Osteocyte (in vitro differentiated cells): ENCODE results near the gene POLR1G. TPM values are rescaled to one million over a fixed set of nuclear protein-coding genes. Genes with fewer than 3 reads are reported as not detected.

Experiments used
- DNase-seq: peaks from one replicate; pipeline ENCODE4 v3.0.0; 2021; ENCODE audit warnings: mixed read lengths; ENCODE audit not compliant: unreplicated experiment; ENCODE audit errors: extremely low spot score
- H3K27ac Mint-ChIP-seq: one replicate; pipeline ENCODE4 v1.8.0; 2021; ENCODE audit warnings: mild to moderate bottlenecking, mixed read lengths; ENCODE audit not compliant: unreplicated experiment
- H3K27me3 Mint-ChIP-seq: one replicate; pipeline ENCODE4 v1.8.0; 2021; ENCODE audit warnings: mixed read lengths; ENCODE audit not compliant: unreplicated experiment
- H3K36me3 Mint-ChIP-seq: one replicate; pipeline ENCODE4 v1.8.0; 2021; ENCODE audit warnings: mixed read lengths; ENCODE audit not compliant: unreplicated experiment
- H3K4me1 Mint-ChIP-seq: one replicate; pipeline ENCODE4 v1.8.0; 2021; ENCODE audit warnings: mixed read lengths; ENCODE audit not compliant: unreplicated experiment
- H3K4me3 Mint-ChIP-seq: one replicate; pipeline ENCODE4 v1.8.0; 2021; ENCODE audit warnings: mild to moderate bottlenecking, moderate library complexity, mixed read lengths; ENCODE audit not compliant: unreplicated experiment
- H3K9me3 Mint-ChIP-seq: one replicate; pipeline ENCODE4 v1.8.0; 2021; ENCODE audit warnings: mixed read lengths; ENCODE audit not compliant: unreplicated experiment
- total RNA-seq: library from RNA; stranded (reverse); gene quantifications from 2 replicates; pipeline ENCODE4 v1.2.1, GENCODE V29; 2021
- TF ChIP-seq, protein P1 (sequence below): fragments of 200-600 bp; sonication (generic); IDR thresholded peaks from 2 replicates; pipeline ENCODE4 v1.5.0; 2021; ENCODE audit warnings: antibody characterized with exemption, mild to moderate bottlenecking, moderate library complexity

Gene POLR1G
- total RNA-seq, 1 donor from 2014 or later, result 7.6 TPM

GRCh38 chr19:45385392-45386221, 20.8 kb upstream of the POLR1G start:
- no peak for DNase-seq
- H3K9me3 Mint-ChIP-seq, result no peaks in the 10 kb centered on the region

DNA sequence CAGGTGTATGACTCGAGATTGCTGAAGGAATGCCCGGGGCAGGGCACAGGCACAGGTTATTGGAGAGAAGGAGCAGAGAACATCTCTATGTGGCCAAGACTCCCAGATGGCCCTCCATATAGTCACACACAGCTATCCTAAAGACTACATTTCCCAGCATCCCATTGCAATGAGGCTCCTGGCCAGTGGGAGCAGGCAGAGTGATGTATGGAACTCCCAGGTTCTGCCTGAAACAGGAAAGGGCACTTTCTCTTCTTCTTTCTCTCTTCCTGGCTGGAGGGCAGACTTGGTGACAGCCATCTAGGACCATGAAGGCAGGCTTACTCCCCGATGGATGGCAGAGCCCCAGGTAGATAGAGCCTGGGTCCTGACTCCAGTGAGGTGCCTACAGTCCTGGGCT, 15.1 kb upstream of the POLR1G start:
- H3K4me3 Mint-ChIP-seq, result no peak overlapping the region
- H3K27me3 Mint-ChIP-seq, result no peaks in the 10 kb centered on the region
- TF ChIP-seq, protein P1, sequence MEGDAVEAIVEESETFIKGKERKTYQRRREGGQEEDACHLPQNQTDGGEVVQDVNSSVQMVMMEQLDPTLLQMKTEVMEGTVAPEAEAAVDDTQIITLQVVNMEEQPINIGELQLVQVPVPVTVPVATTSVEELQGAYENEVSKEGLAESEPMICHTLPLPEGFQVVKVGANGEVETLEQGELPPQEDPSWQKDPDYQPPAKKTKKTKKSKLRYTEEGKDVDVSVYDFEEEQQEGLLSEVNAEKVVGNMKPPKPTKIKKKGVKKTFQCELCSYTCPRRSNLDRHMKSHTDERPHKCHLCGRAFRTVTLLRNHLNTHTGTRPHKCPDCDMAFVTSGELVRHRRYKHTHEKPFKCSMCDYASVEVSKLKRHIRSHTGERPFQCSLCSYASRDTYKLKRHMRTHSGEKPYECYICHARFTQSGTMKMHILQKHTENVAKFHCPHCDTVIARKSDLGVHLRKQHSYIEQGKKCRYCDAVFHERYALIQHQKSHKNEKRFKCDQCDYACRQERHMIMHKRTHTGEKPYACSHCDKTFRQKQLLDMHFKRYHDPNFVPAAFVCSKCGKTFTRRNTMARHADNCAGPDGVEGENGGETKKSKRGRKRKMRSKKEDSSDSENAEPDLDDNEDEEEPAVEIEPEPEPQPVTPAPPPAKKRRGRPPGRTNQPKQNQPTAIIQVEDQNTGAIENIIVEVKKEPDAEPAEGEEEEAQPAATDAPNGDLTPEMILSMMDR, result no peak
- no peak overlapping the region for H3K27ac Mint-ChIP-seq
- no peak for DNase-seq
- H3K36me3 Mint-ChIP-seq, result peaks cover 6% of the 10 kb centered on the region
- no peaks in the 10 kb centered on the region for H3K4me1 Mint-ChIP-seq
- H3K9me3 Mint-ChIP-seq, result no peaks in the 10 kb centered on the region

More at GRCh38 chr19:45385392-45386221, 20.8 kb upstream of the POLR1G start:
- Mint-ChIP-seq H3K4me1 (peaks cover 2% of the 10 kb centered on the region), H3K27ac (no peak overlapping the region), H3K27me3 (no peaks in the 10 kb centered on the region), H3K4me3 (no peak overlapping the region), H3K36me3 (peaks cover 1% of the 10 kb centered on the region)
- TF ChIP-seq, protein P1, result no peak

- Mint-ChIP-seq H3K36me3 (peaks cover 6% of the 10 kb centered on the region), H3K9me3 (no peaks in the 10 kb centered on the region), H3K4me1 (no peaks in the 10 kb centered on the region), H3K4me3 (no peak overlapping the region), H3K27me3 (no peaks in the 10 kb centered on the region), H3K27ac (no peak overlapping the region)
- TF ChIP-seq, protein P1, result no peak
- DNase-seq, result no peak
These were observed 14.4 kb upstream of the POLR1G start for GRCh38 chr19:45391871-45392665.

DNA sequence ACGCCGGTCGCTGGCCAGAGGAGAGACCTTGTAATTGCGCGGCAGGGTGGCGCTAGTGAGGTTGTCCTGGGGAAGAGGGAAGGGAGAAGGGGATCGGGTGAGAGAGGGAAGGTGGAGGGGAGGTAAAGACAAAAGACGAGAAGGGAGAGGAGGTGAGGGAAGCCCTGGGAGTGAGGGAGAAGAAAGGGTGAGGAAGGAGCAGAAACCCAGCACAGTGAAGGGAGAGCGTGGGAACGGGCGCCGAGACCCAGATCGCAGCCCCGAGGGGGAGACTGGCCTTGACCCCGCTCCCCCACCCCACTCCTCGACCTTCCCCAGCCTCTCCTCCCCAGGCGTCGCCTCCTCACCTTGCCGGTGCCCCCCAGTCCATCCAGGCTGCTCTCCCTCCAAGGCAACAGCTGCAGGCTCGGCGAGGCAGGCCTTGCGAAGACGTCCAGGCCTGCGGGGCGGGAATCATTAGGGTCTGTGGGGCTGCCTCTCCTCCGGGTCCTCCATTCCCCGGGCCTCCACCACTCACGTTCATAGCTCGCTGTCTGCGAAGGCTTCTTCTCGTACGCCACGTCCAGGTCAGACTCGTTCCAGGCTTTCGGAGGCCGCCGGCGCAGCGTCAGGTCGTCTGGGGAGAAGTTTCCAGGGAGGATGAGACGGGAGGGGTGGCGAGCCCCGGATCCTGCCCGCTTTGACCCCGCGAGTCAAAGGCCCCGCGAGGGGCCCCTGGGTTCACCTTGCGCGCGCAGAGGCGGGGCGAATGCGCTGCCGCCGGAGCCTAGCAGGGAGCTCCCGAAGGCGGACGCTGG, 10.4 kb upstream of the POLR1G start:
- Mint-ChIP-seq H3K4me1 (peaks cover 8% of the 10 kb centered on the region), H3K4me3 (no peak overlapping the region), H3K36me3 (peaks cover 4% of the 10 kb centered on the region), H3K9me3 (no peaks in the 10 kb centered on the region), H3K27me3 (no peaks in the 10 kb centered on the region), H3K27ac (no peak overlapping the region)
- no peak for DNase-seq
- TF ChIP-seq, protein P1, result no peak
